DND-41 (cell line): ENCODE results near the gene NHEJ1.

Experiments
- ATAC-seq: fragments of 200-7000 bp; cut with Tn5 transposase; 3 replicates; pipeline ENCODE4 v1.9.1; 2021; ENCODE audit warnings: low read depth; ENCODE audit not compliant: insufficient read depth
- DNase-seq: peaks from one replicate; pipeline ENCODE4 v3.0.0-alpha.2; 2020
- H2AFZ ChIP-seq: 2 replicates; pipeline ENCODE4 v1.6.0; 2012; ENCODE audit warnings: low read depth, low read length
- H3K27ac ChIP-seq: 2 replicates; pipeline ENCODE4 v1.5.1; 2012; ENCODE audit warnings: low read length, inconsistent platforms
- H3K27me3 ChIP-seq: fragments of 200-600 bp; sonication (generic); 2 replicates; pipeline ENCODE4 v1.6.0; 2012; ENCODE audit warnings: low read length, mild to moderate bottlenecking, inconsistent platforms; ENCODE audit not compliant: insufficient read depth, poor library complexity
- H3K36me3 ChIP-seq: 2 replicates; pipeline ENCODE4 v1.5.1; 2012; ENCODE audit warnings: low read length, inconsistent platforms; ENCODE audit not compliant: insufficient read depth
- H3K4me1 ChIP-seq: 2 replicates; pipeline ENCODE4 v1.5.1; 2012; ENCODE audit warnings: mild to moderate bottlenecking, low read length; ENCODE audit not compliant: insufficient read depth
- H3K4me2 ChIP-seq: 2 replicates; pipeline ENCODE4 v1.6.0; 2012; ENCODE audit warnings: mild to moderate bottlenecking, moderate library complexity, low read length, inconsistent platforms; ENCODE audit not compliant: insufficient read depth
- H3K4me3 ChIP-seq, 2 experiments: fragments of 200-600 bp in 1 of 2; shearing (Covaris generic) in 1 of 2; 2 replicates each; pipeline ENCODE4 v1.5.1; 2012 to 2016; ENCODE audit warnings: inconsistent platforms in 2 of 2, low read length in 2 of 2, mild to moderate bottlenecking in 2 of 2, low read depth in 1 of 2, moderate library complexity in 1 of 2
- H3K79me2 ChIP-seq: 2 replicates; pipeline ENCODE4 v1.6.0; 2012; ENCODE audit warnings: low read length, inconsistent platforms; ENCODE audit not compliant: insufficient read depth
- H3K9ac ChIP-seq: 2 replicates; pipeline ENCODE4 v1.6.0; 2012; ENCODE audit warnings: low read depth, mild to moderate bottlenecking, inconsistent platforms, low read length, moderate library complexity
- H3K9me3 ChIP-seq: 2 replicates; pipeline ENCODE4 v1.5.1; 2012; ENCODE audit warnings: low read length, moderate library complexity, mild to moderate bottlenecking, inconsistent platforms; ENCODE audit not compliant: insufficient read depth, severe bottlenecking
- H4K20me1 ChIP-seq: 2 replicates; pipeline ENCODE4 v1.6.0; 2012; ENCODE audit warnings: low read length; ENCODE audit not compliant: insufficient read depth
- EZH2 ChIP-seq: IDR thresholded peaks from 3 replicates; pipeline ENCODE4 v1.6.1; 2012; ENCODE audit warnings: borderline replicate concordance, low read depth, mild to moderate bottlenecking, moderate library complexity, low read length, inconsistent platforms; ENCODE audit not compliant: severe bottlenecking
- TF ChIP-seq, protein P1 (sequence below): IDR thresholded peaks from 2 replicates; pipeline ENCODE4 v1.5.1; 2012; ENCODE audit warnings: borderline replicate concordance, low read length, moderate library complexity, mild to moderate bottlenecking; ENCODE audit not compliant: poor library complexity, severe bottlenecking; ENCODE audit errors: extremely low read depth

The NHEJ1 gene

DNA sequence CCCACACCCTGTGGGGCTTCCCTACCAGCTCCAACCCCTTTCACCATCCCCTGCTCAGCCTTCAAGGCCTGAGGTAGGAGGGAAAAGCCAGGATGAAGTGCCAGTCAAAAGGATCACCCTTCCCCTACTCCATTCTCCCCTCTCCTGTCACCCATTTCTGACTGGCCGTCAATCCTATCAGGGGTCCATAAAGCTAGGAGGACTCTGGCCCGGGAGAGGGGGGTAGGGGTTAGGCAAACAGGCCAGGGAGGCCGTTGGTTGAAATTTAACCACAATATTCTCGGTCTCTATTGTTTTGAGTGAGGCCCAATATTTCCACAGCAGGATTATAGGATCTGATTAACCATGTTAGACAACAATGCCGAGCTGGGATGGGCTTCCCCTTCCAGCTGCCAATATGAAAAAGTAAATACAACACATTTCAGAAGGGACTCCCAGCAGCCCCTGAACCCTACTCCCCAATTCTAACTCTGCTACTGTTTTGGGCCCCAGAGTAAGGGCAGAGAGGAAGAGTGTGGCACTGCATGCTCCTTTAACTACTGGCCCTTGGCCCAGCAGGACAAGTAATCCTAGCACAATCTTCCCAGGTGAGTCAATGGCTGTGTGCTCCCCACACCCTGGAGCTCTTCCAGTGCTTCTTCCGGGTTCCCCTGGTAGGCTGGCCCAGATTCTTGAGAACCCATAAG lies 89.3 kb downstream of the NHEJ1 start:
- DNase-seq = no peak
- no peak overlapping the region for H3K4me2 ChIP-seq
- no peak overlapping the region for H3K27ac ChIP-seq

DNA sequence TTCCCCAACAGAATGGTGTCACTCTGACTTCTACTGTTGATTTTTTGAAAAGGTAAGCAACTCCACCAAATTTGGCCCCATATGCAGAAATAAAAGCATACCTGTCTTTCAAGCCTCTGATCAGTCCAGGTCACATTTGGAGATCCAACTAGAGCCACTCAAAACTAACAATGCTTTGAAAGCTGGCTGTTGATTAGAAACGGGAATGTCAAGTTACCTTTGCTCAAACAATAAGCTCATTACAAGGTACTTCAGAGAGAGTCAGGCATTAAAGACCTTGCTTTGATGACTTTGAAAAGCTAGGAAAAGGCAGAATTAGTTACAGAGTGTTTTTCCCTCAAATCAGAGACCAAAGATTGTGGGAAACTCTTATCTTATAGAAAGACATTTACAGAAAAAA lies 95.1 kb downstream of the NHEJ1 start:
- no peak overlapping the region for H3K9ac ChIP-seq
- no peak for ATAC-seq

More for the DNA sequence above, 89.3 kb downstream of the NHEJ1 start:
- Histone ChIP-seq H3K36me3 (peaks cover 20% of the 10 kb centered on the region; the same call in 1 of the 2 replicates), H2AFZ (no peak overlapping the region), H3K27me3 (no peaks in the 10 kb centered on the region), H3K4me1 (no peaks in the 10 kb centered on the region), H3K79me2 (no peaks in the 10 kb centered on the region), H4K20me1 (no peaks in the 10 kb centered on the region), H3K9ac (no peak overlapping the region), H3K9me3 (no peaks in the 10 kb centered on the region), H3K4me3 (no peak overlapping the region)
- TF ChIP-seq, protein P1, sequence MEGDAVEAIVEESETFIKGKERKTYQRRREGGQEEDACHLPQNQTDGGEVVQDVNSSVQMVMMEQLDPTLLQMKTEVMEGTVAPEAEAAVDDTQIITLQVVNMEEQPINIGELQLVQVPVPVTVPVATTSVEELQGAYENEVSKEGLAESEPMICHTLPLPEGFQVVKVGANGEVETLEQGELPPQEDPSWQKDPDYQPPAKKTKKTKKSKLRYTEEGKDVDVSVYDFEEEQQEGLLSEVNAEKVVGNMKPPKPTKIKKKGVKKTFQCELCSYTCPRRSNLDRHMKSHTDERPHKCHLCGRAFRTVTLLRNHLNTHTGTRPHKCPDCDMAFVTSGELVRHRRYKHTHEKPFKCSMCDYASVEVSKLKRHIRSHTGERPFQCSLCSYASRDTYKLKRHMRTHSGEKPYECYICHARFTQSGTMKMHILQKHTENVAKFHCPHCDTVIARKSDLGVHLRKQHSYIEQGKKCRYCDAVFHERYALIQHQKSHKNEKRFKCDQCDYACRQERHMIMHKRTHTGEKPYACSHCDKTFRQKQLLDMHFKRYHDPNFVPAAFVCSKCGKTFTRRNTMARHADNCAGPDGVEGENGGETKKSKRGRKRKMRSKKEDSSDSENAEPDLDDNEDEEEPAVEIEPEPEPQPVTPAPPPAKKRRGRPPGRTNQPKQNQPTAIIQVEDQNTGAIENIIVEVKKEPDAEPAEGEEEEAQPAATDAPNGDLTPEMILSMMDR = no peak
- no peak for TF ChIP-seq EZH2
- no peak for ATAC-seq

DNA sequence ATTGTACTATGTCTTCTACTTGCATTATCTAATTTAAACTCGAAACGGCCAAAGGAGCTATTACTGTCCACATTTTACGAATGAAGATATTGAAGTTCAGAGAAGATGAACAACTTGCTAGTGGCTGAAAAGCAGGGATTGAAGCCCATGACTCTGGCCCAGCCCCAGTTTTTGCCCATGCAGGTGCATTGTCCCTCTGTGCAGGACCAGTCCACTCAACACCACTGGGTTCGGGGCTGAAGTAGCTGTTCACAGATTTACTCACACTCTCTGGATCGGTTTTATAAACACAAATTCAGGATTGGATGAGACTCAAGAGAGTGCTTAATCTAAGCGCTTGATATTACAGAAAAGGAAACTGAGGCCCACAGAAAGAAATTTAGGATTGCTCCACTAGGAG lies 98.5 kb downstream of the NHEJ1 start:
- no peaks in the 10 kb centered on the region for H3K4me1 ChIP-seq
- TF ChIP-seq, protein P1 = no peak
- no peaks in the 10 kb centered on the region for H3K79me2 ChIP-seq
- no peak overlapping the region for H3K4me3 ChIP-seq
- H3K27ac ChIP-seq = no peak overlapping the region
- no peak for DNase-seq
- H3K36me3 ChIP-seq = no peaks in the 10 kb centered on the region
- H2AFZ ChIP-seq = no peak overlapping the region
- no peaks in the 10 kb centered on the region for H4K20me1 ChIP-seq
- H3K4me2 ChIP-seq = no peak overlapping the region
- H3K9ac ChIP-seq = no peak overlapping the region
- no peaks in the 10 kb centered on the region for H3K9me3 ChIP-seq
- H3K27me3 ChIP-seq = no peaks in the 10 kb centered on the region
- no peak for ATAC-seq

More for the DNA sequence above, 95.1 kb downstream of the NHEJ1 start:
- TF ChIP-seq EZH2 = no peak
- TF ChIP-seq, protein P1 = no peak
- Histone ChIP-seq H3K9me3 (no peaks in the 10 kb centered on the region), H3K4me3 (no peak overlapping the region), H2AFZ (no peak overlapping the region), H3K27me3 (no peaks in the 10 kb centered on the region), H3K4me1 (no peaks in the 10 kb centered on the region), H3K36me3 (no peaks in the 10 kb centered on the region), H3K4me2 (no peak overlapping the region), H3K79me2 (no peaks in the 10 kb centered on the region), H4K20me1 (no peaks in the 10 kb centered on the region), H3K27ac (no peak overlapping the region)
- no peak for DNase-seq
